D721Med (cell line): ENCODE measurements around the gene TES.
A peak's percentile ranks its signal among the peaks of the same experiment; 100 is the strongest.

ENCODE experiments used
- DNase-seq: peaks from one replicate; pipeline ENCODE4 v3.0.0; 2011; ENCODE audit warnings: low spot score; ENCODE audit not compliant: insufficient read length
- FAIRE-seq: peaks from 2 replicates; lab custom pipeline; 2011; peaks lifted over from hg19 to GRCh38; lab: Jason Lieb, UNC
- TF ChIP-seq, protein P1 (sequence below): IDR thresholded peaks from 2 replicates; pipeline ENCODE4 v1.5.1; 2012; ENCODE audit warnings: mild to moderate bottlenecking, control low read depth; ENCODE audit not compliant: insufficient read depth; ENCODE audit errors: missing control alignments

Gene TES

DNA sequence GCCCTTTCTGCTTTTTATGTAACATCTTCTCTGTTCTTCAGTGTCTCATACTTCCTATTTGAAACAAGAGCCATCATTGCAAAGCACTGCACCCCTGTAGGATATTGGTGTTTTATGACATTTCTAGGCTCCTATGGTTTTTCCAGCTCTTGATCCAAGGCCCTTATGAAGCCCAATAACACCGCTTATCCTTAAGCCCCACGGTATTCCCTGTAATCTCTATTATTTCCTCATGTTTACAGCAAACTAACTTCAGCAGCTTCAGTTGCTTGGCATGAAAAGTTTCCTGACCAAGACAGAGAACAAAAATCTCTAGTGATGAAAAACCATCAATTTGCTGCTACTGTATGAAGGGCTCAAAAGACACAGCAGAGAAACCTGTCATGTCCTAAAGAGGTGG, 34.1 kb upstream of the TES start:
- DNase-seq (no peak), FAIRE-seq (no peak)
- TF ChIP-seq, protein P1, sequence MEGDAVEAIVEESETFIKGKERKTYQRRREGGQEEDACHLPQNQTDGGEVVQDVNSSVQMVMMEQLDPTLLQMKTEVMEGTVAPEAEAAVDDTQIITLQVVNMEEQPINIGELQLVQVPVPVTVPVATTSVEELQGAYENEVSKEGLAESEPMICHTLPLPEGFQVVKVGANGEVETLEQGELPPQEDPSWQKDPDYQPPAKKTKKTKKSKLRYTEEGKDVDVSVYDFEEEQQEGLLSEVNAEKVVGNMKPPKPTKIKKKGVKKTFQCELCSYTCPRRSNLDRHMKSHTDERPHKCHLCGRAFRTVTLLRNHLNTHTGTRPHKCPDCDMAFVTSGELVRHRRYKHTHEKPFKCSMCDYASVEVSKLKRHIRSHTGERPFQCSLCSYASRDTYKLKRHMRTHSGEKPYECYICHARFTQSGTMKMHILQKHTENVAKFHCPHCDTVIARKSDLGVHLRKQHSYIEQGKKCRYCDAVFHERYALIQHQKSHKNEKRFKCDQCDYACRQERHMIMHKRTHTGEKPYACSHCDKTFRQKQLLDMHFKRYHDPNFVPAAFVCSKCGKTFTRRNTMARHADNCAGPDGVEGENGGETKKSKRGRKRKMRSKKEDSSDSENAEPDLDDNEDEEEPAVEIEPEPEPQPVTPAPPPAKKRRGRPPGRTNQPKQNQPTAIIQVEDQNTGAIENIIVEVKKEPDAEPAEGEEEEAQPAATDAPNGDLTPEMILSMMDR, result no peak

DNA sequence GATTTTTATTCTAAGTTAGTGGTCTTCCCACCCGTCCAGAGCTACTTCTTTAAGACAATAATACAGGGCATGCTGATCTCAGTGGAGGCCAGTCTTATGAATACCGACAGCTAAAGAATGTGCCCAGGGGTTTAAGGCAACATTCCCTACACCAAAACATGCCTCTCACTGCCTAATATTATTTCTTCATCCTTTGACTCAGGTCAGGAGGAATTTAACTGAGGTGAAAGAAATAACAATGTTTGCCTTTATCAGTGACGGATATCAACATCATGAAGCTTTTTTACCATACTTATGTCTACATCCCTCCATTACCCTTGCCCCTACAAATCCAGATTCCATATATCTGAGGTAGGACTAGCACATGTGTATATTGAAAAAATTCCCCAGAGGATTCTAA, 33.3 kb upstream of the TES start:
- DNase-seq (no peak), FAIRE-seq (no peak)
- TF ChIP-seq, protein P1, result no peak

DNA sequence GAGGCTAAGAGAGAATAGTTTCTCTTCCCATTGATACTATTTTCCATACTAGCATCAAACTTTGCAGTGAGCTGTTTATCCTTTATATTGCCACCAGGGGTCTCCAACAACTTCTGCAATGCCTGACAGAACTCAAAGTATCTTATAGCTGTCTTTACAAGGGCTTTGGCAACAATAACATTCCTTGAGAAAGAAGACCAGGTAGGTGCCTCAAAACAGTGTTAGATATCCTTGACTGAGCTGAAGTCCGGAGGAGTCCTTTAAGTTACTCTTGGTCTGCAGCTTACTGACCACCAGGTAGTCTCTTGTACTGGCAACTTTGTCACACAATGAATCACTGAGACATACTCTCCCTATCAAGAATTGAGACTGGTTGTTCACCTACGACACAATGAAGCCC, 30.0 kb upstream of the TES start:
- no peak for DNase-seq
- no peak for FAIRE-seq
- TF ChIP-seq, protein P1, result peak; percentile 56

DNA sequence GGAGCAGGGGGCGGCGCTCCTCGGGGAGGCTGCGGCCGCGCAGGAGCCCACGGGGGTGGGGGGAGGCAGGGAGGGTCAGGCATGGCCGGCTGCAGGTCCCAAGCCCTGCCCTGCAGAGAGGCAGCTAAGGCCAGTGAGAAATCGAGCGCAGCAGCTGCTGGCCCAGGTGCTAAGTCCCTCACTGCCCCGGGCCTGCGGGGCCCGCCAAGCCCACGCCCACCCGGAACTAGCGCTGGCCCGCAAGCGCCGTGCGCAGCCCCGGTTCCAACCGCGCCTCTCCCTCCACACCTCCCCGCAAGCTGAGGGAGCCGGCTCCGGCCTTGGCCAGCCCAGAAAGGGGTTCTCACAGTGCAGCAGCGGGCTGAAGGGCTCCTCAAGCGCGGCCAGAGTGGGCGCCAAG, 28.3 kb upstream of the TES start:
- no peak for FAIRE-seq
- no peak for DNase-seq

DNA sequence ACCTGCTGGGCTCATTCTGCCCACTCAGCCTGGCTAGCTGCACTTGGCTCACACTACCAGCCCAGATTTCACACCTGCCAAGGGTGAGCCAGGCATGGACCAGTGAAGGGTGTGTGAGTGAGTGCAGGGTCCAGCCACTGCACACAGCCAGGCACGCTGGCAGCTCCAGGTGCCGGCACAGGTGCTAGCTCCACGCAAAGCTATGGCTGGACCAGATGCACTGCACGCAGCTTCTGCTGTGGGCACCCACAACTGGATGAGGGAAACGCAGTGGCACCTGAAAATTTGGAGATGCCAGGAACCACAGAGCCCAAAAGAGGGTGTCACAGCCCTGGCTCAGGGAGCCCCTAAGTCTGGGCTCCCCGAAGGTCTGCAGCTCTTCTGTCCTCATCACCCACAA, 24.9 kb upstream of the TES start:
- DNase-seq (no peak), FAIRE-seq (no peak)
- TF ChIP-seq, protein P1, result no peak

More for the DNA sequence above, 28.3 kb upstream of the TES start:
- TF ChIP-seq, protein P1, result no peak

DNA sequence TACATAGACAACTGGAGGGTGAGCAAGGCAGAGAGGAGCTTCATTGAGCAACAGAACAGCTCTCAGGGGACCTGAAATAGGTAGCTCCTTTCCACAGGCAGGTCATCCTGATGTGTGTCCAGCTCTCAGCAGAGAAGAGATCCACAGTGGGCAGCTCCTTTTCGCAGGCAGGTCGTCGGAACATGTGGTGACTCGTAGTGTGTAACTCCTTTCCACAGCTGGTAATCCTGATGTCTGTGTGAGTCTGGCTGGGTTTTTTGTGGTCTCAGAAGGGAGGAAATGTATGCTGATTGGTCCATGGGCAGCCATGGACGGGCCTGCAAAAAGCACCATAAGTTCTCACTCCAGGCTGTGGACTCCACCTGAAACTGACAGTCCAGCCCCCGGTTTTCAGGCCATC, 24.4 kb upstream of the TES start:
- TF ChIP-seq, protein P1, result no peak
- DNase-seq (no peak), FAIRE-seq (no peak)

DNA sequence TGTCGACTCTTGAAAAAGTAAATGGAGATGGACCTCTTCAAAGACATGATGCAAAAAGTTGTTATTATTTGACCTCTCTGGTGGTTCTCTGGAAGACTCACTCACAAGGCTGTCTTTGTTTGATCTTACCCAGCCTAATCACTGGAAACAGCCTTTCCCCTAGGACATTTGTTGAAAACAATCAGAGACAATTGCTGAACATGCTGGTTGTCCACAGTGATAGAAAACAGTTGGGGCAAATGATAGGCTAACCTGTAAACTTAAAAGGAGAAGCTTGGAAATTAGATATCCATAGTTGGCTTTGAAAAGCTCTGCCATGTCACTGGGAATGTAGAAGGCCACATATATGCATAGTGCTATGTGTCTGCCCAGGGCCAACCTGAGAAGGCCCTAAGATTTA, 22.9 kb upstream of the TES start:
- TF ChIP-seq, protein P1, result no peak
- FAIRE-seq, result no peak

More for the DNA sequence above, 22.9 kb upstream of the TES start:
- no peak for DNase-seq
